Stimulated activated CD8-positive, alpha-beta memory T cell treated with anti-CD3 and anti-CD28 coated beads, Interleukin-2, amount 100 ng/mL, for 1 hour (primary cell): Measurements from ENCODE around the gene COX7A2L.
"Not testable (repeated sequence)": the region's sequence is repeated elsewhere in the genome, so short reads cannot be mapped to it uniquely, and the experiment has no call there.

Experiments used
- DNase-seq, 2 donors: peaks; one replicate each; pipeline ENCODE4 v3.0.0-alpha.2; 2020; ENCODE audit warnings: low read depth in 2 of 2

COX7A2L gene

GRCh38 chr2:42360890-42361727, at the start of gene COX7A2L:
Gene COX7A2L, minus strand, starts transcription at chr2:42361217. Its CDS starts 56 bp downstream, at chr2:42361161.
- DNase-seq, result peak; percentile 95

- no peak for DNase-seq
These were observed 47.0 kb upstream of the COX7A2L start for GRCh38 chr2:42408009-42408408.

- no peak for DNase-seq
These were observed 46.5 kb upstream of the COX7A2L start for GRCh38 chr2:42407476-42407875.

- no peak for DNase-seq
These were observed 43.7 kb upstream of the COX7A2L start for GRCh38 chr2:42404676-42405075.

- DNase-seq, result no peak
These were observed 40.8 kb upstream of the COX7A2L start for GRCh38 chr2:42401773-42402172.

- DNase-seq, result not testable (repeated sequence)
These were observed 37.0 kb upstream of the COX7A2L start for GRCh38 chr2:42398052-42398451.

- DNase-seq, result not testable (repeated sequence)
These were observed 32.3 kb upstream of the COX7A2L start for GRCh38 chr2:42393320-42393719.

GRCh38 chr2:42392191-42392590, 31.2 kb upstream of the COX7A2L start:
- no peak for DNase-seq

GRCh38 chr2:42390401-42390969, 29.5 kb upstream of the COX7A2L start:
- DNase-seq, result no peak

GRCh38 chr2:42386682-42387081, 25.7 kb upstream of the COX7A2L start:
- no peak for DNase-seq

GRCh38 chr2:42385225-42385624, 24.2 kb upstream of the COX7A2L start:
- DNase-seq, result no peak

GRCh38 chr2:42383855-42384530, 23.0 kb upstream of the COX7A2L start:
- DNase-seq, result no peak

- DNase-seq, result no peak
These were observed 21.1 kb upstream of the COX7A2L start for GRCh38 chr2:42382144-42382543.

- not testable (repeated sequence) for DNase-seq
These were observed 19.0 kb upstream of the COX7A2L start for GRCh38 chr2:42380026-42380425.

GRCh38 chr2:42378415-42378814, 17.4 kb upstream of the COX7A2L start:
- no peak for DNase-seq

GRCh38 chr2:42376758-42377157, 15.7 kb upstream of the COX7A2L start:
- no peak for DNase-seq

- DNase-seq, result no peak
These were observed 11.6 kb upstream of the COX7A2L start for GRCh38 chr2:42372474-42373200.

GRCh38 chr2:42371611-42372473, 10.8 kb upstream of the COX7A2L start:
- no peak for DNase-seq

- DNase-seq, result no peak
These were observed 8.7 kb upstream of the COX7A2L start for GRCh38 chr2:42369532-42370229.

- no peak for DNase-seq
These were observed 8.0 kb upstream of the COX7A2L start for GRCh38 chr2:42368817-42369531.
